OCI-LY1 (cell line): ENCODE measurements around the gene VOPP1.

Source experiments
- EZH2 ChIP-seq: fragments of 200-600 bp; sonication (generic), shearing (Covaris generic); IDR thresholded peaks from 2 replicates; pipeline ENCODE4 v1.8.0; 2017; ENCODE audit warnings: borderline replicate concordance, mixed run types, mild to moderate bottlenecking, antibody characterized with exemption, low read length, moderate library complexity, mixed read lengths
- TF ChIP-seq, protein P1 (sequence below): fragments of 200-600 bp; sonication (generic), shearing (Covaris generic); IDR thresholded peaks from 2 replicates; pipeline ENCODE4 v1.5.1; 2017; ENCODE audit warnings: mild to moderate bottlenecking, antibody characterized with exemption, low read length, moderate library complexity, mixed read lengths

DNA sequence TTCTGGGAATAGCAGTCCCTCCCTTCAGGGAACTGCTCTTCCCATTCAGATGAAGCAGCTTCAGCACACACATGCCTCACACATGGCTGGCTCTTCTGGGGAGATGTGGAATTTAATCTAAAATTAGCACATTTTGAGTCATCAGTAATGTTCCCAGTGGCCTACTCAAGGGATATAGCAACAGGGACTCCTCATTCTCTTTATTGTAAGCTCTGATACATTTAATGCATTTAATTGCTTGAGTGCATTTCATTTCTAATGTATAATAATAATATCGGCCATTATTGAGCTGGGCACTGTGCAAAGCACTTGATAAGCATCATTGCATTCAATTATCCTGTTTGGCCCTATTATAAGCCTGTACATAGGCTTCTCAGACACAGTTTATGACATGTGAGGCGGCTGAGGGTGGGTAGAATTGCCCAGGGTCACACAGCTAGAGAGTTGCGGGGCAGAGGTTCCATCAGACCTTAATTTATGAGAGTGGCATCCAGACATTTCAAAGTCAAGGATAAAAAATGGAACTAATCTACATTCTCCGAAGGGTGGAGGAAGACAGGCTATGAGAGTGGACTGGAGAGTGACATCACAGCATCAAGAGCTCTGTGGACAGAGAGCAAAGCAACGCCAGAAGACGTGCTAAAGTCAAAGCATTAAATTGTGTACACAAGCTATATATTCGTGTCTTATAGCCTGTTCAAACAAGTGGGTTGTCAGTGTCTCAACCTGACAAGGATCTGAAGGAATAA, 130.4 kb downstream of the VOPP1 start:
- TF ChIP-seq EZH2 = no peak
- TF ChIP-seq, protein P1, sequence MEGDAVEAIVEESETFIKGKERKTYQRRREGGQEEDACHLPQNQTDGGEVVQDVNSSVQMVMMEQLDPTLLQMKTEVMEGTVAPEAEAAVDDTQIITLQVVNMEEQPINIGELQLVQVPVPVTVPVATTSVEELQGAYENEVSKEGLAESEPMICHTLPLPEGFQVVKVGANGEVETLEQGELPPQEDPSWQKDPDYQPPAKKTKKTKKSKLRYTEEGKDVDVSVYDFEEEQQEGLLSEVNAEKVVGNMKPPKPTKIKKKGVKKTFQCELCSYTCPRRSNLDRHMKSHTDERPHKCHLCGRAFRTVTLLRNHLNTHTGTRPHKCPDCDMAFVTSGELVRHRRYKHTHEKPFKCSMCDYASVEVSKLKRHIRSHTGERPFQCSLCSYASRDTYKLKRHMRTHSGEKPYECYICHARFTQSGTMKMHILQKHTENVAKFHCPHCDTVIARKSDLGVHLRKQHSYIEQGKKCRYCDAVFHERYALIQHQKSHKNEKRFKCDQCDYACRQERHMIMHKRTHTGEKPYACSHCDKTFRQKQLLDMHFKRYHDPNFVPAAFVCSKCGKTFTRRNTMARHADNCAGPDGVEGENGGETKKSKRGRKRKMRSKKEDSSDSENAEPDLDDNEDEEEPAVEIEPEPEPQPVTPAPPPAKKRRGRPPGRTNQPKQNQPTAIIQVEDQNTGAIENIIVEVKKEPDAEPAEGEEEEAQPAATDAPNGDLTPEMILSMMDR = no peak
